Fibroblast of mammary gland (primary cell): ENCODE results near the gene PAF1.
A peak's percentile ranks its signal among the peaks of the same experiment; 100 is the strongest.

ENCODE experiments used
- DNase-seq: peaks from one replicate; pipeline ENCODE4 v3.0.0-alpha.2; 2010; ENCODE audit warnings: low read depth
- H3K4me3 ChIP-seq: 2 replicates; pipeline ENCODE4 v1.5.1; 2011; ENCODE audit warnings: low read depth, mild to moderate bottlenecking, low read length, moderate library complexity; ENCODE audit not compliant: control insufficient read depth
- TF ChIP-seq, protein P1 (sequence below): conservative IDR thresholded peaks from 2 replicates; pipeline ENCODE4 v1.5.1; 2011; ENCODE audit warnings: low read depth, low read length, inconsistent platforms; ENCODE audit not compliant: control insufficient read depth, insufficient read depth

Gene PAF1

DNA sequence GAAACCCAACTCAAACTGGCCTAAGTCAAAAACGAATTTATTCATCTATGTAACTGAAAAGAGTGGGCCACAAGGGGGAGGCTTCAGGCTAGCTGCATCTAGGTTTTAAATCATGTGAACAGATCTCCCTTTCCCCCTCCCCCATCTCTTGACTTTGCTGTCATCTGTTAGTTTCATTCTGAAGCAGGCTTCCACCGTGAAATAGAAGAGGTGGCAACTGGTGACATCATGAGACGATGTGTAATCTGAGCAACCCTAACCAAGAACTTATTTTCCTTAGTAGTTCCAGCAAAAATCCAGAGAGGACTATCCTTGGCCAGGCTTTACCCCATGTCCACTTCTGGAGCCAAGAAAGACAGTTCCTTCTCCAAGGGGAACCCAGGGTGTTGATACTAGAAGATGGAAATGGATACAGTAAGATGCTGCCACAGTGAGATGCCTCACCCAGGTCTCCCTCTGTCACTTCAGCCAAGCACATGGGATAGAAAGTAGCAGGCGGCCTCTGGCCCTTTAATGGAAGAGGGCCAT is 39.3 kb downstream of the PAF1 start:
- H3K4me3 ChIP-seq: no peak overlapping the region
- peak; percentile 73 for DNase-seq
- TF ChIP-seq, protein P1, sequence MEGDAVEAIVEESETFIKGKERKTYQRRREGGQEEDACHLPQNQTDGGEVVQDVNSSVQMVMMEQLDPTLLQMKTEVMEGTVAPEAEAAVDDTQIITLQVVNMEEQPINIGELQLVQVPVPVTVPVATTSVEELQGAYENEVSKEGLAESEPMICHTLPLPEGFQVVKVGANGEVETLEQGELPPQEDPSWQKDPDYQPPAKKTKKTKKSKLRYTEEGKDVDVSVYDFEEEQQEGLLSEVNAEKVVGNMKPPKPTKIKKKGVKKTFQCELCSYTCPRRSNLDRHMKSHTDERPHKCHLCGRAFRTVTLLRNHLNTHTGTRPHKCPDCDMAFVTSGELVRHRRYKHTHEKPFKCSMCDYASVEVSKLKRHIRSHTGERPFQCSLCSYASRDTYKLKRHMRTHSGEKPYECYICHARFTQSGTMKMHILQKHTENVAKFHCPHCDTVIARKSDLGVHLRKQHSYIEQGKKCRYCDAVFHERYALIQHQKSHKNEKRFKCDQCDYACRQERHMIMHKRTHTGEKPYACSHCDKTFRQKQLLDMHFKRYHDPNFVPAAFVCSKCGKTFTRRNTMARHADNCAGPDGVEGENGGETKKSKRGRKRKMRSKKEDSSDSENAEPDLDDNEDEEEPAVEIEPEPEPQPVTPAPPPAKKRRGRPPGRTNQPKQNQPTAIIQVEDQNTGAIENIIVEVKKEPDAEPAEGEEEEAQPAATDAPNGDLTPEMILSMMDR: peak; percentile 25

GRCh38 chr19:39350156-39350555 is 40.8 kb downstream of the PAF1 start:
- no peak for DNase-seq
- H3K4me3 ChIP-seq: no peak overlapping the region
- TF ChIP-seq, protein P1: no peak

DNA sequence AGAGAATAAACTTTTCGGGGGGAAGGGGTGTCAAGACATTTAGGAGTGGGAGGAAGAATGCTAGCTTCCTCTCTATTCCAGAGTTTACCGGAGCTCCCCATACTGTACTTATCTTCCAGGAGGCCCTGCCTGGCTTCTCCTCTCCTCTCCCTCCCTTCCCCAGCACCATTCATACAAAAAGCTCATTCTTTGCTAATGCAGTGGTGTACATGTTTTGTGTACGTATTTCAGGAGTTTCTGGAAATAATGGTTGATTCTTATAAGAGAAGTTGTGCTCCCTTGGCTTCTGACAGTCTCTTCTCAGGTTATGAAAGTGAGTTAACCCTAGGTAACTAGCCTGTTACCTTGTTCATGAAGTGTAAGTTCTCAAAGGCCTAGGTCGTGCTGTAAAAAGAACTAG is 41.6 kb downstream of the PAF1 start:
- TF ChIP-seq, protein P1: no peak
- no peak overlapping the region for H3K4me3 ChIP-seq
- no peak for DNase-seq

- TF ChIP-seq, protein P1: no peak
- peak; percentile 48 for DNase-seq
- no peak overlapping the region for H3K4me3 ChIP-seq
These were observed 43.4 kb downstream of the PAF1 start for GRCh38 chr19:39347332-39348164.

DNA sequence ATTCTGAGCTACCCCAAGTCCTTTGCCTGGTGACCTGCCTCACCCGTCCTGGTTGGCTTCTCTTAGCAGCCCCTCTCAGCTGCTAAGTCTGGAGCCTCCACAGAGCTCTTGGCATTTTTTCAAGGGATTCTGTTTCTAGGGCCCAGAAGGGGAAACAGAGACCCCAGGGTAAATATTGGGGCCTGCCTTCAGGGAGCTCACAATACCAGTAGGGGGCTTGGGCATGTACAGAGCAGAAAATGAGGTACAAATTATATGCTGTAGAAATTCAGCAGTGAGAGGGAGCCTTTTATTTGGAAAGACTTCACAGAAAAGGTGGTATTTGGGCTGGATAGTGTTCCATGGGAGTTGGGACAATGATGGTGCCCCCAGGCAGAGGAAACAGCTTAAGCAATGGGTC is 45.0 kb downstream of the PAF1 start:
- TF ChIP-seq, protein P1: peak; percentile 5
- no peak overlapping the region for H3K4me3 ChIP-seq
- DNase-seq: no peak

GRCh38 chr19:39342647-39343305 is 48.1 kb downstream of the PAF1 start:
- H3K4me3 ChIP-seq: peak overlapping the region; percentile 76
- no peak for DNase-seq
- TF ChIP-seq, protein P1: no peak
